ENCODE results near the gene CST3. TPM values are rescaled to one million over a fixed set of nuclear protein-coding genes. Genes with fewer than 3 reads are reported as not detected.

Gene CST3
- polyA plus RNA-seq, 1 donor from 2014 or later, result 54.6 TPM

- Histone ChIP-seq H3K9ac (ENCODE audit: low read length) (no peak overlapping the region), H2AFZ (ENCODE audit: low read depth, low read length) (no peak overlapping the region), H3K36me3 (ENCODE audit: insufficient read depth, low read length) (no peaks in the 10 kb centered on the region), H3K9me3 (ENCODE audit: low read length) (no peaks in the 10 kb centered on the region), H4K20me1 (ENCODE audit: insufficient read depth) (no peaks in the 10 kb centered on the region), H3K4me3 (ENCODE audit: low read length) (no peak overlapping the region), H3F3A (ENCODE audit: insufficient read depth, low read length, poor library complexity, severe bottlenecking) (no peaks in the 10 kb centered on the region), H3K79me2 (replicated peaks; ENCODE audit: insufficient read depth, low read length) (no peaks in the 10 kb centered on the region), H3K27ac (ENCODE audit: low read length) (no peak overlapping the region), H3K27me3 (ENCODE audit: insufficient read depth, low read depth, low read length) (no peaks in the 10 kb centered on the region), H3K4me2 (ENCODE audit: low read length) (no peak overlapping the region), H3K9me2 (ENCODE audit: insufficient read depth, low read length) (no peaks in the 10 kb centered on the region)
- no peak for TF ChIP-seq MXI1 (conservative IDR thresholded peaks at IDR 0.05; ENCODE audit: poor library complexity, severe bottlenecking)
- TF ChIP-seq CTCF (IDR thresholded peaks at IDR 0.05; ENCODE audit: poor library complexity, severe bottlenecking), result no peak
- no peak for TF ChIP-seq SMC3 (conservative IDR thresholded peaks at IDR 0.05; ENCODE audit: poor library complexity)
- TF ChIP-seq RAD21 (conservative IDR thresholded peaks at IDR 0.05), result no peak
- no peak for TF ChIP-seq EZH2 (IDR thresholded peaks at IDR 0.05; ENCODE audit: borderline replicate concordance, insufficient read depth, low read length, poor library complexity, severe bottlenecking)
Observed at GRCh38 chr20:23604306-23604705, 33.4 kb downstream of the CST3 start.

- Histone ChIP-seq H3K79me2 (replicated peaks; ENCODE audit: insufficient read depth, low read length) (no peaks in the 10 kb centered on the region), H2AFZ (ENCODE audit: low read depth, low read length) (no peak overlapping the region), H3F3A (ENCODE audit: insufficient read depth, low read length, poor library complexity, severe bottlenecking) (no peaks in the 10 kb centered on the region), H3K4me3 (ENCODE audit: low read length) (no peak overlapping the region), H3K4me2 (ENCODE audit: low read length) (no peak overlapping the region), H3K9me3 (ENCODE audit: low read length) (no peaks in the 10 kb centered on the region), H3K27me3 (ENCODE audit: insufficient read depth, low read depth, low read length) (no peaks in the 10 kb centered on the region), H3K36me3 (ENCODE audit: insufficient read depth, low read length) (no peaks in the 10 kb centered on the region), H3K9me2 (ENCODE audit: insufficient read depth, low read length) (no peaks in the 10 kb centered on the region), H4K20me1 (ENCODE audit: insufficient read depth) (no peaks in the 10 kb centered on the region), H3K9ac (ENCODE audit: low read length) (no peak overlapping the region), H3K27ac (ENCODE audit: low read length) (no peak overlapping the region)
- TF ChIP-seq REST (IDR thresholded peaks at IDR 0.05; ENCODE audit: borderline replicate concordance) (no peak), SMC3 (conservative IDR thresholded peaks at IDR 0.05; ENCODE audit: poor library complexity) (no peak), MXI1 (conservative IDR thresholded peaks at IDR 0.05; ENCODE audit: poor library complexity, severe bottlenecking) (no peak), TAF1 (IDR thresholded peaks at IDR 0.05; ENCODE audit: low read depth) (no peak), CTCF (IDR thresholded peaks at IDR 0.05; ENCODE audit: poor library complexity, severe bottlenecking) (no peak), EZH2 (IDR thresholded peaks at IDR 0.05; ENCODE audit: borderline replicate concordance, insufficient read depth, low read length, poor library complexity, severe bottlenecking) (no peak), EP300 (conservative IDR thresholded peaks at IDR 0.05; ENCODE audit: poor library complexity, severe bottlenecking) (no peak), POLR2AphosphoS5 (IDR thresholded peaks at IDR 0.05) (no peak), RAD21 (conservative IDR thresholded peaks at IDR 0.05) (no peak)
Observed at GRCh38 chr20:23603321-23603720, 34.4 kb downstream of the CST3 start.
